SW480 (cell line): ENCODE measurements around the gene SCUBE1.

ENCODE experiments used
- DNase-seq: peaks from one replicate; pipeline ENCODE4 v3.0.0-alpha.2; 2016; ENCODE audit warnings: low spot score

Gene SCUBE1

DNA sequence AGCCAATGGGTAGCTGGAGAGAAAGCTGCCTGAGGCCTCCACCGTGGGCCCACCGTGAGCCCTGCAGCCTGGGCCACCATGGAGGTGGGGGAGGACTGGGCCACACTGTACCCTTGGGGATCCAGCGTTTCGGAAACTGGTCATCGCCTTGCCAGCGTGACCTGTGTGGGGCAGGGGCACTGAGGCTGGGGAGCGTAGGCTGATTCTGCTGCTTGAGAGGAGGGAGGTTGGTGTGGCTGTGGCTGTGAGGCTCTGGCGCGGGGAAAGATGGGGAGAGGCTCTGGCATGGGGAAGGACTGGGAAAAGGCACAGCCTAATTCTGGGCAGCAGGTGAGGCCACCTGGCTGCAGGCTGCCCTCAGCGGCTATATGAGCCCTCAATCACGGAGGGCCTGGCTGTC is 143.6 kb downstream of the SCUBE1 start:
- DNase-seq, result no peak

DNA sequence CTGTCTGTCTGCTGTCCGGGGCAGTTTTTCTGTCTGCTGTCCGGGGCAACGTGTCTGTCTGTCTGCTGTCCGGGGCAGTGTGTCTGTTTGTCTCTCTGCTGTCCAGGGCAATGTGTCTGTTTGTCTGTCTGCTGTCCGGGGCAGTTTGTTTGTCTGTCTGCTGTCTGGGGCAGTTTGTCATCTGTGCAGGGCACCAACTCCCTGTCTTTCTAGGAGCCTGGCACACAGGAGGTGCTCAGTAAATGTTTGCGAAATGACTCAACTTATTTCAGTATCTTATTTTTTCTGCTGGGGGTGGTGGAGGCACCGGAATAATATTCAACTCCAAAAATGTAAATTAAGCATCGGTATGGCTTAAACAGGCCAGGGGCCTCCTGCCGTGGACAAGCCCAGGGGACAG is 144.2 kb downstream of the SCUBE1 start:
- no peak for DNase-seq

DNA sequence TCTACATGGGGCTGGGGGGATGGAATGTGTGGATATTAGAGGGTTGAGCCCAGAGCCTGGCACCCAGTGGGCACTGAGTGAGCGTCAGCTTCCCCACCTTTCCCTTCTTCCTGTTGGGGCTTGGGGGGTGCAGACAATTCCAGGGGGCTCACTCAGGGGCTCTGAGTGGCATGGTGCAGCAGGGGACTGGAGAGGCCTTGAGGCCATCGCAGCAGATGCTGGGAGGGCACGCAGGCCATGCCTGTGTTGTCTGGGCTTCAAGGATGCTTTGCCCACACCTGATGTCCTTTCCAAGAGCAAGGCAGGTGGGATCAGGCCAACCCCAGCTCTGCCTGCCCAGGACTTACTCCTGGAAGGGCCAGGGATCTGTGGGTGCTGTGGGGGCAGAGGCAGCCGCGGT is 145.0 kb downstream of the SCUBE1 start:
- no peak for DNase-seq

DNA sequence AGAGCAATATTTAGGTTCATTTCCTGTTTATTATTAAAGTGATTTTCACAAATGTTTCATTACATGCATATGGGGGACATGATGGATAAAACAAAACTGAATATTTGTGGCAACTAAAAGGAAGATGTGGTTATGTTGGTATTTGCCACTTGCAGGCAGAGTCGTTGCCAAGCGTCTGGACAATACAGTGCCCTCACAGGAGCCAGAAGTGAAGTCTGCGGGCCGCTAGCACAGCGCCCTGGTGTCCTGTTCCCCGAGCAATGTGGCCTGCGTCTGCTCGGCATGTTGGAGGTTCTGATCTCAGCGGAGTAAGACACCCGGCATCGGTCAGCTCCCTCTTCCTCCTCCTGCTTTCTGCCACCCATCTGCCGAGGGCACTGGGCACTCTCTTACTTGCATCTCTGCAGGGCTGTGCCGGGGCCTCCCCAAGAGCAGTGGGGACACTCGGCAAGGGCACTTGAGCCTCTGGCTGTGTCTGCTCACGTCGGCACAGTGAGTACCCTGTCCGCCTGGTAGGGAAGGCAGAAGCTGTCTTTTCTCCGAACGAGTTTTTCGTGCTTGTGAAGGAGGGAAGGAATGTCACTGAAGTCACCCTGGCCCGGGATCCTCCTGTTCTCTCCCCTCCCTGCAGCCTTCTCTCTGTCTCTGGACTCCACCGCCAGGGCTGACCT is 145.8 kb downstream of the SCUBE1 start:
- DNase-seq, result peak; percentile 27

DNA sequence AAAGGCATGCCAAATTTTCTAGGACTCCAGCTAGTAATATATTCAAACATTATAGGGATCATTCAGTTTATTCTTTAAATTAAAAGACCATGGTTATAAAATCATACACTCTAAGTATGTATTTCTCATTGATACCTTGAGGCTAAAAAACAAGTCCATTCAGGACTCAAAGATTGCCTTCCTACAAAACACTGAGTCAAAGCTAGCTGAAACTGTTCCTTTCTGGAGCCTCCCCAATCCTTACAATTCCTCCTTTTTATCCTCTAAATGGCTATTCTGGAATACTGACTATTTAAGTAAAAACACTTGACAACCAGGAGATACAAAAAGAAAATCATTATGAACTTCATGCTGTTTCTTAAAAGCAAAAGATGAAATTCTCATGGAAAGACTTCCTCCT is 151.3 kb downstream of the SCUBE1 start:
- DNase-seq, result no peak

DNA sequence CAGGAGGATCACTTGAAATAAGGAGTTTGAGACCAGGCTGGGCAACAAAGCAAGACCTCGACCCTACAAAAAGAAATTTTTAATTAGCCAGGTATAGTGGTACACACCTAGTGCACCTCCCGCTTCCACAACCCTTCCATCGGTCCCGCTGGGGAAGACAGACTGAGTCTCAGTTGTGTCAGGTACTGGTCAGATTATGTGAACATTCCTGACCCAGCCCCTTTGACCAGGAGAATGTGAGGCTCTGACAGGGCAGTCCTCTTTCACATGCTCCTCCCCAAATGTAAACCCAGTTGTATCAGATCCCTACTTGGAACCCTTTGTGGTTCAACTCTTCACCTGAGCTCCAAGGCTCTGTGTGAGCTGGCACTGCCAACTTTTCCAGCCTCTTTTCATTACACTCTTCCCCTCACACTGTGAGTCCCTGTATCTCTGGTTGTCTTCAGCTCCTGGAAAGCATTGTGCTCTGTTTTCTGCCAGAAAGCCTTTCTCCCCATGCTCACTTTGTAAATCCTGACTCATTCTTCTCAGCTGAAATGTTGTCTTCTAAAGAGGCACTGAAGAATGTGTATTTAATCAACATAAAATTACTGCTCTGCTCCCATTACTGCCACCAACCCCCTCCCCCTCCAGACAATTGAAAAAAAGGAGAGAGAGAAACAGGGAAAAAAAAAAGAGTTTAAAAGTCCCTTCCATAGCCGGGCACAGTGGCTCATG is 154.2 kb downstream of the SCUBE1 start:
- no peak for DNase-seq

DNA sequence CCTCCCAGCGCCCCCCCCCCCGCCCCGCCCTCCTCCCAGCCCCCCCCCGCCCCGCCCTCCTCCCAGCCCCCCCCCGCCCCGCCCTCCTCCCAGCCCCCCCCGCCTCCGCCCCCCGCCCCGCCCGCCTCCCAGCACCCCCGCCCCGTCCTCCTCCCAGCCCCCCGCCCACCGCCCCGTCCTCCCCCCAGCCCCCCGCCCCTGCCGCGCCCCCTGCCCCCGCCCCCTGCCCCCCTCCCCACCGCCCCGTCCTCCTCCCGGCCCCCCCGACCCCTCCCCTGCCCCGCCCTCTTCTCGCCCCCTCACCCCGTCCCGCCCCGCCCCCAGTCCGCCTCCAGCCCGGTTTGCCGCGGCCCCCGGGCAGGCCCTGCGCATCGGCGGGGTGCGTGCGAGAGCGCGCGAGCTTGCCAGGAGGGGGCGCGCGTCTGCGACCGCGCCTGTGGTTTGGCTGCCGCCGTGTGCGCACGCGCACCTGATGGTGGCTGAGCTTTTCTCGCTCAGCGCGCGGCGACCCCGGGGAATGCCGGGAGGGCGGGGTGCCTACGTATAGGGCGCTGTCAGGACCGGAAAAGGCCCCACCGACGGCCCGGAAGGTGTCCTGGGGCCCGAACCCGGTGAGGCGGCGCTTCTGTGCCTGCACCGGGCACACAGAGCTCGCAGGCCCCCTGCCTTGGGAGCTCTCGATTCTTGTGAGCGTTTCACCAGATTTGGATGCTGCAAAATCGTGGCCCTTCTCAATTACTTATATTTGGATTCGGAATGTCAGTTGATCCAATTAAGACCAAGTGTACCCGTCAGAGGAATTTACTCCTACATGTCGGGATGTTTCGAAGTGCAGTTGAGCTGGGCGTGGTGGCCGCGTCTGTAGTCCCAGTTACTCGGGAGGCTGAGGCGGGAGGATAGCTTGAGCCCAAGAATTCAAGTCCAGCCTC is 155.7 kb downstream of the SCUBE1 start:
- peak; percentile 92 for DNase-seq

DNA sequence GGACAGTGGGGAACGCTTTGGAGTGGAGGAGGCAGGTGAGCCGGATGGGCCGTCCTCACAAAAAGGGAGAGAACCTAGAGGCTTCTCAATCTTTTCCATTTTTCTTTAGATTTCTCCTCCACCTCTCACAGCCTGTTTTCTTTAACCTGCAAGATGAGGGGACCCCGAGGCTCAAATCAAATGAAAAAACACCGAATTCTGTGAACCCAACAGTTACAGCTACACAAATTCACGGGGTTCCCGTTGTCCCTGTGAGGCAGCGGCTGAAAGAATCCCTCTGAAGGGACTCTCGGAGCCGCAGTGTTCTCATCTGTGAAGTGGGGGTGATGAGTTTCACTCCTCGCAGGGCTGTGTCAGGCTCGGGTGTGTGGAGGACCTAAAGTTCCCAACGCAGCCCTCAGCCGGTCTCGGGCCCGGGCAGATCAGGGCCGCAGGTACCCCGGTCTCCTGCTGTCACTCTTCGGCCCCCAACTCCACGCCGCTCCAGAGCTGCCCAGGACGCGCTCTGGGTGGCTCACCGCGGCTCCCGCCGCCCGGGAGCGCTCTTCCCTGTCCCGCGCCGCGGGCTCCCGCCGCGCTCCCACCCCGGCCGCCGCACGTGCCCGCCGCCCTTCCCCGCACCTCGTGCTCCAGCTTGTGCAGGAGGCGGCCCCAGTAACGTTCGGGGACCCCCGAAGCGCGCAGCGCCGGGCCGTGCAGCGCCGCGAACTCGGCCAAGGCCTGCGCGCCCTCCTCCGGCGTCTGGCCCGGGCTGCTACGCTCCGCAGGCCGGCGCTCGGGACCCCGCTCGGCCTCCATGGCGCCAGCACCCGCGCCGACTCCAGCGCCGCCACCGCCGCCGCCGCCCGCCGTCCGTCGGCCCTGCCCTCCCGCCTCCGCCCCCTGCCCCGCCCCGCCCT is 156.7 kb downstream of the SCUBE1 start, which contains the start of gene TTLL12:
Gene TTLL12, minus strand, starts transcription at position 863 of the 899 bp plus-strand sequence. Its CDS starts 65 bp downstream, at position 798.
- peak; percentile 39 for DNase-seq

DNA sequence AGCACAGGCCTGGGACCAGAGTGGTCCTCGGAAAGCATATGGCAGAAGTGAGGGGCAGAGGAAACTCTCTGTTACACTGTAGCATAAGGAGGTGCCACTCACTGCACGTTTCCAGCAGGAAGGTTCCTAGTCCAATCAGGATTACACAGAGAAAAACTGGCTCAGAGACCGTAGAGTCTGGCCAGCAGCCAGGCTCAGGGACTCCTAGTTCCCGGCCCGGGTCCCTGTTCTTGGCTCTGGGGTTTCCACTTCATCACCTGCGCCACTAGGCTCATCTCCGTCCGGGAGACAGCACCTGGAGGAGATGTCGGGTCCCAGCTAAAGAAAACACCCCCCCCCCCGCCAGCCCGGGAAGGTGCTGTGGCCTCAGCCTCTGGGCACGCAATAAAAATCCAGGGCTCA is 157.3 kb downstream of the SCUBE1 start:
- DNase-seq, result peak; percentile 26

DNA sequence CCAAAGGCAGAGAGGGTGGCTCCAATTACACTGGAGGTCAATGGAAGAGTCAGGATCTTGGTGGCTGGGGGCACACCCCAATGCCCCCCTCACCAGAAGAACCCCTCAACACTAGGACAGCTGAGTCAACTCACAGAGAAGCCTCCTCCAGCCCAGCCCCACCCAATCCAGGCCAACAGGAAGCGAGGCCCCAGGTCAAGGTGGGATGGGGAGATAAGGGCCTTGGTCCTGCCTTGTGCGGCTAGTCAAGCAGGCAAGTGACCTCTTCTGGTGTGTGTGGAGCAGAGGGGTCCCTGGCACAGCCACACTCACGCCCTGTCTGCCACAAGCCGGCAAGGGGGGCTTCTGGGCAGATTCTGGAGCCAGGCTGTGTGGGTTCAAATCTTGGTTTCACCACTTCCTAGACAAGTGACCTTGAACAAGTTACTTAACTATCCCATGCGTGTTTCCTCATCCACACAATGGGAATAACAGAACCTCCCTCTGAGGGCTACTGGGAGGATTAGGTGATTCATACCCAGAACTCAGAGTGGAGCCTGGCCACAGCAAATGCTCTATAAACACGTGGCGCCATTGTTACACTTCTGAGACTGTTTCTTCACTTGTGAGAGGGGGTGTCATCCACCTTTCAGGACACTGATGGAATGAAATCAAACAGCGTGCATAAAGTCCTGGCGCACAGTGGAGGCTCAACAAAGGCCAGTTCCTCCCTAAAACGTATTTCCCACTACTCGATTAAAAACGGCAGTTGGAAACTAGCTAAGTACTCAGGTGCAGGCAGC is 159.5 kb downstream of the SCUBE1 start:
- no peak for DNase-seq

DNA sequence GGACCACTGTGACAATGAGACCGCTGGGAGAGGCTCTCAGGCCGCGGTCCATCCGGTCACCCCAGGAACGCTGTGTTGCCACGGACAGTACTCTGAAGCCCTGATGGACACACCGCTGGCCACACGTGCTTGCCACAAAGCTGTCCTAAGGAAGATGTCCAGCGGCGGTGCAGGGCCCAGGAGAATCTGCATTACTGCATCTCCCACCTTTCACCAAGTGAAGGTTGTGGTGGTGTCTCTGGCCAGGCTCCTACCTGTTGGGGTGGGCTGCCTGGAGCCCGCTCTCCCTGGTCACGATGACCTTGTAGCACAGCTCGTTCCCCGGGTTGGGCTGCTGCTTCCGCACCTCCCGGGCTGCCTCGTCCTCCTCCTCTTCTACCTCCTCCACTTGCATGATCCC is 160.4 kb downstream of the SCUBE1 start:
- no peak for DNase-seq

DNA sequence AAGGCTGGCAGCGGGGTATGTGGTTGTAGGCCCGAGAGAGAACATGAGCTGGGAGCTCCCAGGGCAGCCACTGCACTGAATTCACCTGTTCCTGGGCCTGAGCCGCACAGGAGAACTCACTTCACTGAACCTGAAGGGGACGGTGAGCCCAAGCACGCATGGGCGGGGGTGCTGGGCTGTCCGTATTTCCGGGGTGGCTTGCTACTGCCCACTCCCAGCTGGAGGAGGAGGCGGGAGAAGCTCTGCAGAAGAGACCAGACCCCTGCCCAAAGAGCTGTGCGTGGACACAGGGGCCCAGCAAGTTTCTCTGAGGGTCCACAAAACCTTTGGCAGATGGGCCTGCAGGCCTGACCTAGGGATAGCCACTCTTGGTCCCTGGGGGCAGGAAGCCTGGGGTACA is 161.1 kb downstream of the SCUBE1 start:
- DNase-seq, result no peak

DNA sequence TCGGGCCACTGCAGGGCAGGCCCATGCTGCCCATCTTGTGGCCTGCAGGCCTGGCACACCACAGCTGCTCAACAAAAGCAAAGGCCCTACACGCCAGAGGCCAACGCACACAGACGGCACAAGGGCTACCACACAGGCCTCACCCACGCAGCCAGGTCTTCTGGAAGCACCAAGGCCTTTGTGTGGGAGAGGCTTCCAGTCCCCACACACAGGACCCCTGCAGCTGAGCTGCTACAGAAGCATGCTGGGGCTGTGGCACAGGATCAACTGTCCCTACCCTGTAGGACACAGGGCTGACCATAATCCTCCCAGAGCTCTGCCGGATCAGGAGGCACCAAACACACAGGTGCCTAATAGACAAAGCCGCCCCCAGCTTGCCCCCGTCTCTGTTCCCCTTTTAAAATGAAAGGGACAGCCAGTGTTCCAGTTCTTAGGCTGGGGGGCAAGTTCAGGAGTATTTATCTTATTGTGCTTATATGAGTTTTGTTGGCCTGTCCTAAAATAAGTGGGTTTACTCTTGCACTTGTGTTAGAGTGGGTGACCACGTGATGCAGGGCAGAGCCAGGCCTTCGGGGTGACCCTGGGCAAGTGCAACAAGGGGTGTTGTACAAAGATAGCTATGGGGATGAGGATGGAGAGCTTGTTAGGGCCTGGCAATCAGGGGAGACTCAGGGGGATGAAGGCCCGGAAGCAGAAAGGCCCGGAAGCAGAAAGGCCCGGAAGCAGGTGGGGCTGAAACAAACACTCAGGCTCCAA is 161.7 kb downstream of the SCUBE1 start:
- no peak for DNase-seq

DNA sequence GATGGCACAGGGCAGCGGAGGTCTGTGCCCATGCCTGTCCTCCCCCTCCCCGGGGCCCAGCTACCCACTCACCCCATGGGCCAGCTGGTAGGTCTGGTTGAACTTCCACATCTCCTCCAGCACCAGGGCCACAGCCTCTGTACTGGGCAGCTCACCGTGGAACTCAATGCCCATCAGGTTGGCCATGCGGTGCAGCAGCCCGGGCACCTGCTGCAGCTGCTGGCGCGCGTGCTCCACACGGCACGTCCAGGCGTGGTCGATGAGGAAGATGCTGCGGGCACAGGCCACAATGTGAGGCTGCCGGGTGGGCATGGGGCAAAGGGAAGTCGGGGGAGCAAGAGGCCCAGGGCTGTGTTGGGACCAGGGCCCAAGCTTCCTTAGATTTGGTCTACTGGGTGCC is 162.5 kb downstream of the SCUBE1 start:
- DNase-seq, result no peak

DNA sequence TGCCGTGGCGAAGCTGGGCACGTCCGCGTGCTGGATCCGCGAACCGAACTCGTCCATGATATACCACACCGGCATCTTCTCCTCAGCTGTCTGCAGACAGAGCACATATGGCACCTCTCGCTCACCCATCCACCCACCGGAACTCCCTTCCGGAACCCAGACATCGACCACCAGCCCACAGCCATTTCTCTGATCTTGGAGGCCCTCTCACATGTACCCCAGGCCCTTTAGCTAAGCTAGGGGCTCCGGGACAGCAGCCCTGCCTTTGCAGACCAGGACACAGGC is 163.3 kb downstream of the SCUBE1 start:
- DNase-seq, result no peak

DNA sequence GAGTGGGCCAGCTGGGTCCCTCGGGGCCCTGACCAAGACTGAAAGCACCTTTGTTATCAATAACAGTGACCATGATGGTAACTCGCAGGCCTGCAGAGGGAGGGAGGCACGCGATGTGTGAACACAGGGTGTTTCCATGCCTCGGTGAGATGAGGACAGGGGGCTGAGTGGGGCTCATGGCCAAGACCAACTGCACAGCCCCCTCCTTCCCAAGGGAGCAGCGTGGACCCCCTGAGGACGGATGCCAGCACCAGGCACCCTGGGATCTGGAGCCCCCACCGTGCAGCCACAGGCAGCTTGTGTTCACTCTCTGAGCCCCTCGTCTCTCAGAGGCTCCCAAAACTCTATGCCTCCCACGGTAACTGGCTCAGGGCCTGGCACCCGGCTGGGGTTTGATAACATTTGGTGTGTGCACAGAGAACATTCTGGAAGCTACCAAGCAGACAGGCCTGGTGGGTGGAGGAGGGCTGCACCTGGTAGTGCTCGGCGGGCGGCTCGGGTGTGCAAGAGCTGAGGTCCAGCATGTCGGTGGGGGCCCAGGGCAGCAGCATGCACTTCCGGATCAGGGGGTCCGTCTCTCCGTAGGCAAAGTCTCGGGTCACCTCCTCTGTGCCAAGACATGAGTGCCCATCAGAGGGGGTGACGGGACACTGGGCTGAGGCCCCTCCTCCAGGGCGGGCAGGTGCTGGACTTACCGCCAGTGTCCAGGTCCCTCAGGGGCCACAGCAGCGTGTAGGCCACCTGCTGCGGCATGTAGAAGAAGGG is 163.8 kb downstream of the SCUBE1 start:
- DNase-seq, result no peak

DNA sequence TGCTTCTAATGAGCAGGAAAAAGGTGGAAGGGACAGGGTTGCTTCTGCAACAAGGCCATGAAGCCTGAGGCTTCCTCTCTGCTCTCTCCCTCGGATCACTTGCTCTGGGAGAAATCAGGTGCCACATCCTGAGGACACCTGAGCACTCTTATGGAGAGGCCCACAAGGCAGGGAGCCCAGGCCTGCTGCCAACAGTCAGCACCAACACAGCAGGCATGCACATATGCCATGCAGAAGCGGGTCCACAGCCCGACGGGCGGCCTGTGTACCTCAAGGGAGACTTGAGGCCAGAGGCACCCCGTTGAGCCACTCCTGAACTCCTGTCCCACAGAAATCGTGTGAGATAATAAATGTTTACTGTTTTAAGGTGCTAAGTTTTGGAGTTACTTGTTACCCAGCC is 165.7 kb downstream of the SCUBE1 start:
- no peak for DNase-seq

DNA sequence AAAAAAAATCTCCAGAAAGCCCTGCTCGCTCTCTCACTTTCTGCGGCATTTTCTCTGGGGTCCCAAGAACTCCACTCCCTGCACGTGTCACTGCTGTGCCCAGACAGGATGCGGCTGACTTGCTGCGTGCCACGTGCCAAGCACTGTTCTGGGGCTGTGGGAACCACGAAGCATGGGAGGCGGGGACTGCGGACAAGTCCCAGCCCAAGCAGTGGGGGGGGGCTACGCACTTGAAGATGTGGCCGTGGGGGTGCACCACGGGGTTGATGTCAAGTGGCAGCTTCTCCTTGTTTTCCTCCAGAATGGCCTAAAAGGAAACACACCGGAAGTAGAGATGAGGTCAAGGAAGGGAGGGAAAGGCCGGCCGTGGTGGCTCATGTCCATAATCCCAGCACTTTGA is 167.1 kb downstream of the SCUBE1 start:
- DNase-seq, result no peak

DNA sequence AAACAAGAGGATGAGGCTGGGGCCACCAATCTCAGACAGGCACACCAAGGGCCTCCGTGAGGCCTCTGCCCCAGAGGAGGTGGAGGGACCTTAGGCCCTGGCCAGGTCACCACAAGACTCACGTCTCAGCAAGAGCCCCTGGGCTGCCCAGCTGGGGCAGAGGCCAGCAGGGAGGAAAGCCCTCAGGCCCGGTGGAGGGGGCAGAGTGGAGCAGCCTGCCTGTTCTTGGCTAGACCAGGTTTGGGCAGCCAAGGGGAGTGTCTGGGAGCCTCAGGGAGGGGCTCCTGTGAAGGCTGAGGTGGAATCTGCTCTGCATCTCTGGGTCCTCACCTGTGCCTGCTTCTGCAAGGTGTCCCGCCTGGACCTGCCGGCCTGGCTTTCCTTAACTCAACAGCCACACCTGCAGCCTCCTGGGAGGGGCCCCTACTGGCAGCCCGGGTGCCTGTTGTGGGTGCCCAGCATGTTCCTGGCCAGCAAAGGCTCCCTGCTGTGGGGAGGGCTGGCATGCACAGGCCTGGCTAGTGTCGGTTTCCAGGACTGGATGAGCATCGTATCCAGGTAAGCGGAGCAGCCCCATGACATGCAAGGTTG is 168.1 kb downstream of the SCUBE1 start:
- no peak for DNase-seq
